Measurements from ENCODE around the gene CELA3B.
"Not testable (repeated sequence)": the region's sequence is repeated elsewhere in the genome, so short reads cannot be mapped to it uniquely, and the experiment has no call there.

The CELA3B gene

DNA sequence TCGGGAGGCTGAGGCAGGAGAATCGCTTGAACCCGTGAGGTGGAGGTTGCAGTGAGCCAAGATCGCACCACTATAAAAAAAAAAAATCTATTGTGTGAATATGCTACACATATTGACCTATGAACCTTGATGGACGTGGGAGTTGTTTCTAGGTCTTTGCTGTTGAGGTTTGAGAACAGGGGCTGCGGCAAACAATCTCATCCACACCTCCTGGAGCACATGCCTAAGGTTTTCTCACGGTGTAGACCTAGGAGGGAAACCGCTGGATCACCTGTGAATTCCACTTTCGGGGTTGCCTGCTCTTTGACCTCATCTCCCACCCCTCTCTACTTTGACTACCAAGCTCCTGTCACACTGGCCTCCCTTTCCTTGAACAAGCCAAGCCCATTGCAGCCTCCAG is 1.5 kb upstream of the CELA3B start:
- not testable (repeated sequence) for DNase-seq (ENCODE audit: low read depth in 2 of 2)

GRCh38 chr1:21978209-21978608 is 1.4 kb downstream of the CELA3B start:
- DNase-seq (ENCODE audit: low read depth in 2 of 2): not testable (repeated sequence)

- not testable (repeated sequence) for DNase-seq (ENCODE audit: low read depth in 2 of 2)
These were observed 3.8 kb downstream of the CELA3B start for GRCh38 chr1:21980515-21981220.

DNA sequence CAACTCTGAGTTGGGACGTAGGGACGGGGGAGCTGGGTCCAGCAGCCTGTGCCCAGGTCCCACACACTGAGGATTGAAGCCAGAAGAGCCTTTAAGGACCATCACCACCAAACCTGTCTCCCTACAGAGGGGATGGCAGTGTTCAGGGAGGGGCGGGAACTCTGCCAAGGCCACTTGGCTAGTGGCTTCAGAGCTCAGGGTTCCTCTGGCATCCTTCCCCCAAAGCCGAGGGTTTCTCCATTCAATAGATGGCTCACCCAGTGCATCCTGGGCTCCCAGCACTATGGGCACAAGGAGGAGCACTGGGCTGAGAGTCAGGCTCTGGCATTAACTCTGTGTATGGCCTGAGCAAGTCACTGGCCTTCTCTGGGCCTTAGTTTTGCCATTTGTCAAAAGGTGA is 4.4 kb downstream of the CELA3B start:
- DNase-seq (ENCODE audit: low read depth in 2 of 2): not testable (repeated sequence)

- not testable (repeated sequence) for DNase-seq (ENCODE audit: low read depth in 2 of 2)
These were observed 5.3 kb downstream of the CELA3B start for GRCh38 chr1:21982122-21982521.

GRCh38 chr1:21983539-21983938 is 6.7 kb downstream of the CELA3B start:
- DNase-seq (ENCODE audit: low read depth in 2 of 2): not testable (repeated sequence)

GRCh38 chr1:21985893-21986292 is 9.1 kb downstream of the CELA3B start:
- not testable (repeated sequence) for DNase-seq (ENCODE audit: low read depth in 2 of 2)

GRCh38 chr1:21986386-21986785 is 9.6 kb downstream of the CELA3B start:
- DNase-seq (ENCODE audit: low read depth in 2 of 2): not testable (repeated sequence)

GRCh38 chr1:21989672-21990393 is 13.0 kb downstream of the CELA3B start:
- not testable (repeated sequence) for DNase-seq (ENCODE audit: low read depth in 2 of 2)

- DNase-seq (ENCODE audit: low read depth in 2 of 2): not testable (repeated sequence)
These were observed 15.4 kb downstream of the CELA3B start for GRCh38 chr1:21992186-21992585.

GRCh38 chr1:21994716-21995115 is 17.9 kb downstream of the CELA3B start:
- not testable (repeated sequence) for DNase-seq (ENCODE audit: low read depth in 2 of 2)

DNA sequence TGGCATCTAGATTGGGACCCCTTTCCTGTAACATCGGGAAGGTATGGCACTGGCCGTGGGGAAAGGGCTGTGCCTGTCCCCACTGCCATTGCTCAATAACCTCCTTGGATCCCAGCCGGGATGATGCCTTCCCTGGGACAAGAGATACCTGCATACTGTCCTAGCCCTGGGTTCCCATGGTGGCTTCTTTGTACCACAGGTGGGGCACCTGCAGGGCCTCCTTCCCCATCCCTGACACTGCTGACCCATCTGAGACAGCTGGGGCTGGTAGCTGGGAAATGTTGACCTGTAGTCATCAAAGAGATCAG is 19.8 kb downstream of the CELA3B start:
- not testable (repeated sequence) for DNase-seq (ENCODE audit: low read depth in 2 of 2)

DNA sequence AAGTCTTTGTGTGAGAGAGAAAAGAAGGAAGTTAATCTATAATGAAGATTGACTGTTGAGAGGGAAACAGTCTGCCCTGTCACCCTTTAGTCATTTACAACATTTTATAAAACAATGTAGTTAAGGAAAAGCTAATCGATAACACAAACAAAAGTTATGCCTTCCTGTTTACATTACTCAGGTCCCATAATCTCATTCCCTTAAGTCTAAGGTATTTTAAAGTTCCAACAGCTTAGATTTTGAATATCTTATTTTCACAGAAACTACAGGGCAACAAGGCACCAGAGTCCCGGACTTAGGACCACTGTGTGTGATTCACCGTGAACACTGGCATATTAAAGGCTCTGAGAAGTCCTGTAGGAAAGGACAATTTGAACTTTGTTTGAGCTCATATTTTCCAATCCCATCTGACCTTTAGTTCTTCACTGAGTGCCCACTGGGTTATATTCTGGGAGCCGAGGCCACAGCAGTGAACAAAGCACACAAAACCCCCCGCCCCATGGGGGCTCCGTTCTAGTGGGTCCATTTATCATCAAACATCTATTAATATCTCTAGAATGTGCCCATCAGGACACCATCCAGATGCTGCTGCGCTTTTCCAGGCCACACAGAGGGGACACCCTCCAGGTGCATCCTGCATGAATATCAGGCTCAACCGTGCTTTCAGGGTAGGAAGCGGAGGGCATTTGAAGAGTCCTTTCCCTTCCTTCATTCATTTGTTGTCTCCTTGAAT is 21.2 kb downstream of the CELA3B start:
- DNase-seq (ENCODE audit: low read depth in 2 of 2): not testable (repeated sequence)

- DNase-seq (ENCODE audit: low read depth in 2 of 2): not testable (repeated sequence)
These were observed 21.9 kb downstream of the CELA3B start for GRCh38 chr1:21998624-21999294.

- DNase-seq (ENCODE audit: low read depth in 2 of 2): not testable (repeated sequence)
These were observed 22.8 kb downstream of the CELA3B start for GRCh38 chr1:21999645-22000044.

DNA sequence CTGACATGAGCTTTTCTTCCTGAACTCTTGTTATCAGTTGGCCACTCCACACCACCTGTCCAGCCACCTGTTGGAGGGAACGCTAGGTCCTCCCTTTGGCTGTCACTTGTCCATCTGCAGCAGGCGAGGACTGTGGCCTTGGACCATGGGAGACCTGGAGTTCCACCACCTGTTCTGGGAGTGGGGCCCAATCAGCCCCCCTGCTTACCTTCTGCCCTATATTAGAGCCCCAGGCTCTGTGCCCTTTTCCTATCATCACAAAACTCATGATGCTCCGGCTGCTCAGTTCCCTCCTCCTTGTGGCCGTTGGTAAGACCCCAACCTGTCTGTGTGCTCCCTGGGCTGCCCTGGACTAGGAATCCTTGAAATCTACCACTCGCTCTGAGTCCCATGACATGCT is 24.6 kb downstream of the CELA3B start, which contains the start of gene CELA3A:
TSS of gene CELA3A (plus strand) at position 249 of the 400 bp plus-strand sequence. CDS start at position 267, 18 bp downstream.
- DNase-seq (ENCODE audit: low read depth in 2 of 2): no peak

GRCh38 chr1:22002461-22002860 is 25.6 kb downstream of the CELA3B start:
- not testable (repeated sequence) for DNase-seq (ENCODE audit: low read depth in 2 of 2)

GRCh38 chr1:22002875-22003274 is 26.1 kb downstream of the CELA3B start:
- not testable (repeated sequence) for DNase-seq (ENCODE audit: low read depth in 2 of 2)

GRCh38 chr1:22003959-22004358 is 27.1 kb downstream of the CELA3B start:
- not testable (repeated sequence) for DNase-seq (ENCODE audit: low read depth in 2 of 2)

DNA sequence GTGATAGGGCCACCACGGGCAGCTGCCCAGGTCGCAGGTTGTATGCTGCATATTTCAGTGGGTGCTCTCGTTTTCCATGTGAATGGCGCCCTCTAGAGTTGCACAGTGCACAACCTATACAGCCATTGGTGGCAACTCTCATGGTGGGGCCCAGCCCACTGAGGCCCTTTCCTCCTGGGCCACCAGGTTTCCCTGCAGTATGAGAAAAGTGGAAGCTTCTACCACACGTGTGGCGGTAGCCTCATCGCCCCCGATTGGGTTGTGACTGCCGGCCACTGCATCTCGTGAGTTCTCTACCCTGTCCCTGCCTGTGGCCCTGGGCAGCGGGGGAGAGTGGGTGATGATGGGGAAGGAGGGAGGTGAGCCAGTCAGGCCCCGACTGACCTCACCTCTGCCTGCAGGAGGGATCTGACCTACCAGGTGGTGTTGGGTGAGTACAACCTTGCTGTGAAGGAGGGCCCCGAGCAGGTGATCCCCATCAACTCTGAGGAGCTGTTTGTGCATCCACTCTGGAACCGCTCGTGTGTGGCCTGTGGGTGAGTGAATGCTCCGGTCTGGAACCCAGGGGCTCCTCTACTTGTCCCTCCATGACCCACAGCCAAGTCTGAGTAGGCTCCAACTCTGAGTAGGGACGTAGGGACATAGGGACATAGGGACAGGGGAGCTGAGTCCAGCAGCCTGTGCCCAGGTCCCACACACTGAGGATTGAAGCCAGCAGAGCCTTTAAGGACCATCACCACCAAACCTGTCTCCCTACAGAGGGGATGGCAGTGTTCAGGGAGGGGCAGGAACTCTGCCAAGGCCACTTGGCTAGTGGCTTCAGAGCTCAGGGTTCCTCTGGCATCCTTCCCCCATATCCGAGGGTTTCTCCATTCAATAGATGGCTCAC is 28.7 kb downstream of the CELA3B start:
- not testable (repeated sequence) for DNase-seq (ENCODE audit: low read depth in 2 of 2)

- not testable (repeated sequence) for DNase-seq (ENCODE audit: low read depth in 2 of 2)
These were observed 29.9 kb downstream of the CELA3B start for GRCh38 chr1:22006736-22007135.
